ENCODE data around the gene ACOT7. TPM values are rescaled to one million over a fixed set of nuclear protein-coding genes. Genes with fewer than 3 reads are reported as not detected.

Gene ACOT7
- total RNA-seq, 1 experiment from 2014 or later, result 151 TPM

DNA sequence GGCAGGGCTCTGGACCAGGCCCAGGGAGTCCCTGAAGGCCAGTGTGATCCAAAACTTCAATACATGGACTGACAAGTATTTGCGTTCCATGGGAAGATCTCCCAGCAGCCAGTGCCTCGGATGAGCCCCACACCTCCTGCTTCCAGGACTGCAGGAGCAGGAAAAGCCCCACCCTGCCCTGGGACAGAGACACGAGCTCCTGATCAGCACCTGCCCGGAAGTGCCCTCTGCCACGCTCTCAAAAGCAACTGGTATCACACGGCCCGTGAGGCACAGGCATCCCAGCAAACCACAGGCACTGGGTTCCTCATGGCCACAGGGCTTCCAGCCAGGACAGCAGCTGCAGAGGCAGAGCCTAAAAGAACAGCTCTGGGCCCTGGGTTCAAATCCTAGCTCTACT lies 48.6 kb downstream of the ACOT7 start:
- peaks cover 9% of the 10 kb centered on the region for H3K4me1 Mint-ChIP-seq
- POLR2A ChIA-PET, result no interaction called here
- CTCF ChIA-PET, result interaction anchor here (1.0 to 8.6 kb wide), 8 partner anchors 9 to 140 kb away, joined by 3 to 112 read pairs (median 5); partner anchors contain the start of gene HES3
- peaks cover 3% of the 10 kb centered on the region; the same call in 1 of the 2 replicates for H3K36me3 Mint-ChIP-seq
- no peaks in the 10 kb centered on the region for H3K9me3 Mint-ChIP-seq
- no peak for DNase-seq (ENCODE audit: low spot score)
- no peaks in the 10 kb centered on the region for H3K27me3 Mint-ChIP-seq (ENCODE audit: low read depth)
- no peak overlapping the region for H3K27ac Mint-ChIP-seq
- no peak for TF ChIP-seq MLX (CRISPR knock-in tag; IDR thresholded peaks at IDR 0.05)
- TF ChIP-seq, protein P1, sequence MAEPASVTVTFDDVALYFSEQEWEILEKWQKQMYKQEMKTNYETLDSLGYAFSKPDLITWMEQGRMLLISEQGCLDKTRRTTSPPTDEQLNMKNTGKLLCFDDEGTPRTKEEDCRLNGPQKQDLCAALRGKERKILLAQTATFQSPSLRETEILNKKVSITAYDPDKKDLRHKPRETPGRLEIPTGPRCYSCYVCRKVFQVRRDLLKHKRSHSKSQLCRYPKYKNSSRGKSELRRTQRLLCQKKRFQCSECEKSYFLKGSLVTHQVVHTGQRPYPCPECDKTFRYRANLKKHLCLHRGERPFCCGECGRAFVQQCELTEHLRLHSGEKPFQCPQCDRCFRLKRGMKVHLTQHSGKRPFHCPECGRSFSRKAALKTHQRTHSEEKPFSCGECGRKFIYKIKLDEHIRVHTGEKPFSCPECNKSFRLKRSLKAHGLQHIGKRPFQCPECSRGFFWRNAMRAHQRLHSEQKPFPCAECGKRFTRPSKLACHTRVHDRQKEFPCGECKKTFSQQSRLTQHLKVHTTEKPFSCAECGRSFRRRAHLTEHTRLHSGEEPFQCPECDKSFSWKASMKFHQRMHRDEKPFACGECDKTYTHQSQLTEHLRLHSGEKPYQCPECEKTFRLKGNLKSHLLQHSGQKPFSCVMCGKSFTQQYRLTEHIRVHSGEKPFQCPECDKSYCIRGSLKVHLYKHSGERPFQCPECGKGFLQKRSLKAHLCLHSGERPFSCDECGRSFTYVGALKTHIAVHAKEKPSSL (CRISPR knock-in tag; conservative IDR thresholded peaks at IDR 0.05), result no peak
- TF ChIP-seq ZNF281 (CRISPR knock-in tag; IDR thresholded peaks at IDR 0.05), result no peak
- no peak for TF ChIP-seq NR3C1 (CRISPR knock-in tag; conservative IDR thresholded peaks at IDR 0.05; ENCODE audit: low read depth)
- TF ChIP-seq MXD4 (CRISPR knock-in tag; IDR thresholded peaks at IDR 0.05; ENCODE audit: borderline replicate concordance), result no peak
- no peak overlapping the region for H3K4me3 Mint-ChIP-seq
- ATAC-seq, result no peak

DNA sequence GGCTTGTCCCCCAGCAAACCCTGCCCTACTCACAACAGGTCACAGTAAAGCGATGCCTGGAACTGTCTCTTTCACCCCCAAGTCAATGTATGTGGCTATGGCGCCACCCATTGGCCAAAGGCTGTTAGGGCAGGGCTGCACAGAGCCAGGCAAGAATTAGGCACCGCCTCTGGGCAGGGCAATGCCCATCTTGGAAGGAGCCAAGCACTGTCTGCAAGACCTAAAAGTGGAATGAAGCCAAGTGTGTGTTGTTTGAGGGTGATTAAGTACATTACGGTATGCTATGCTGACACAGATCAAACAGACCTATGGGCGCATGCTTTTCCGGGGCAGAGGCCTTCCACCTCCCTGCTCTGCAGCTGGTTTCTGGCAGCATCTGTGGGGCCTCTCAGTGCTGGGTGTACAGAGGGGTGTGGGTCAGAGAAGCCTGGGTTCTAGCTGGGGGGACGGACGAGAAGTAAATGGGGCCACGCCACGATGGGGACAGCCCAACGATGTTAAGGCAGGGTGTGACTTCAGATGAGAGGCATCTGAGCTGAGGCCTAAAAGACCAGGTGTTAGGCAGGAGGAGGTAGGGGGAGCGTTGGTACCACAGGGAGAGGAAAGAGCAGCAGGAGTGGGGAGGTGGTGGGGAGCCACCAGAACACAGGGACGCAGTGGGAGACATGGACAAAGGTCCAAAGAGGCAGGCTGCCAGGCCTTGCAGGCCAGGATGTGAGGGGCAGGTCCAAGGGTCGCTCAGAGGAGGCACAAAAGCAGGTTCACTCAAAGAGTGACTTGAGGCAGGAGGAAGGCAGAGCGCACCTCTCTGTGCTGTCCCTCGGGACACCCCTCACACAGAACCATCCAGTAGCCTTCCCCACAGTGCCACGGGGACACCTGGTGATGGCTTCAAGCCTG lies 49.8 kb downstream of the ACOT7 start:
- Mint-ChIP-seq H3K36me3 (no peaks in the 10 kb centered on the region), H3K27me3 (ENCODE audit: low read depth) (no peaks in the 10 kb centered on the region), H3K4me3 (no peak overlapping the region), H3K9me3 (no peaks in the 10 kb centered on the region), H3K27ac (peak overlapping the region; percentile 60), H3K4me1 (peaks cover 14% of the 10 kb centered on the region)
- CTCF ChIA-PET, result interaction anchor here (0.5 to 8.6 kb wide), 19 partner anchors 8 to 222 kb away, joined by 3 to 112 read pairs (median 4); partner anchors contain the start of gene HES3
- TF ChIP-seq, protein P2, sequence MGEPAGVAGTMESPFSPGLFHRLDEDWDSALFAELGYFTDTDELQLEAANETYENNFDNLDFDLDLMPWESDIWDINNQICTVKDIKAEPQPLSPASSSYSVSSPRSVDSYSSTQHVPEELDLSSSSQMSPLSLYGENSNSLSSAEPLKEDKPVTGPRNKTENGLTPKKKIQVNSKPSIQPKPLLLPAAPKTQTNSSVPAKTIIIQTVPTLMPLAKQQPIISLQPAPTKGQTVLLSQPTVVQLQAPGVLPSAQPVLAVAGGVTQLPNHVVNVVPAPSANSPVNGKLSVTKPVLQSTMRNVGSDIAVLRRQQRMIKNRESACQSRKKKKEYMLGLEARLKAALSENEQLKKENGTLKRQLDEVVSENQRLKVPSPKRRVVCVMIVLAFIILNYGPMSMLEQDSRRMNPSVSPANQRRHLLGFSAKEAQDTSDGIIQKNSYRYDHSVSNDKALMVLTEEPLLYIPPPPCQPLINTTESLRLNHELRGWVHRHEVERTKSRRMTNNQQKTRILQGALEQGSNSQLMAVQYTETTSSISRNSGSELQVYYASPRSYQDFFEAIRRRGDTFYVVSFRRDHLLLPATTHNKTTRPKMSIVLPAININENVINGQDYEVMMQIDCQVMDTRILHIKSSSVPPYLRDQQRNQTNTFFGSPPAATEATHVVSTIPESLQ (CRISPR knock-in tag; IDR thresholded peaks at IDR 0.05), result no peak
- TF ChIP-seq ZNF138 (CRISPR knock-in tag; conservative IDR thresholded peaks at IDR 0.05) (no peak), NR3C1 (CRISPR knock-in tag; conservative IDR thresholded peaks at IDR 0.05; ENCODE audit: low read depth) (no peak), KAT7 (CRISPR knock-in tag; IDR thresholded peaks at IDR 0.05; ENCODE audit: borderline replicate concordance) (no peak), CTCF (IDR thresholded peaks at IDR 0.05) (peak; percentile 94), IRF2 (CRISPR knock-in tag; IDR thresholded peaks at IDR 0.05; ENCODE audit: borderline replicate concordance, low read depth) (no peak), ZNF396 (CRISPR knock-in tag; IDR thresholded peaks at IDR 0.05; ENCODE audit: borderline replicate concordance) (no peak), NFE2L1 (CRISPR knock-in tag; IDR thresholded peaks at IDR 0.05) (no peak), SP1 (CRISPR knock-in tag; conservative IDR thresholded peaks at IDR 0.05) (0 out of 2 replicates have a peak, but pooled peaks have one; percentile 30), SMAD4 (CRISPR knock-in tag; IDR thresholded peaks at IDR 0.05) (no peak)
- TF ChIP-seq, protein P3, sequence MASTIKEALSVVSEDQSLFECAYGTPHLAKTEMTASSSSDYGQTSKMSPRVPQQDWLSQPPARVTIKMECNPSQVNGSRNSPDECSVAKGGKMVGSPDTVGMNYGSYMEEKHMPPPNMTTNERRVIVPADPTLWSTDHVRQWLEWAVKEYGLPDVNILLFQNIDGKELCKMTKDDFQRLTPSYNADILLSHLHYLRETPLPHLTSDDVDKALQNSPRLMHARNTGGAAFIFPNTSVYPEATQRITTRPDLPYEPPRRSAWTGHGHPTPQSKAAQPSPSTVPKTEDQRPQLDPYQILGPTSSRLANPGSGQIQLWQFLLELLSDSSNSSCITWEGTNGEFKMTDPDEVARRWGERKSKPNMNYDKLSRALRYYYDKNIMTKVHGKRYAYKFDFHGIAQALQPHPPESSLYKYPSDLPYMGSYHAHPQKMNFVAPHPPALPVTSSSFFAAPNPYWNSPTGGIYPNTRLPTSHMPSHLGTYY (CRISPR knock-in tag; IDR thresholded peaks at IDR 0.05), result no peak
- TF ChIP-seq, protein P4, sequence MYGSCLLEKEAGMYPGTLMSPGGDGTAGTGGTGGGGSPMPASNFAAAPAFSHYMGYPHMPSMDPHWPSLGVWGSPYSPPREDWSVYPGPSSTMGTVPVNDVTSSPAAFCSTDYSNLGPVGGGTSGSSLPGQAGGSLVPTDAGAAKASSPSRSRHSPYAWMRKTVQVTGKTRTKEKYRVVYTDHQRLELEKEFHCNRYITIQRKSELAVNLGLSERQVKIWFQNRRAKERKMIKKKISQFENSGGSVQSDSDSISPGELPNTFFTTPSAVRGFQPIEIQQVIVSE (CRISPR knock-in tag; IDR thresholded peaks at IDR 0.05; ENCODE audit: borderline replicate concordance), result no peak
- ATAC-seq, result peak; percentile 92
- DNase-seq (ENCODE audit: low spot score), result peak; percentile 91
- POLR2A ChIA-PET, result no interaction called here
